Ramos (cell line): Measurements from ENCODE around the gene CHEK1.

Experiments used
- in situ Hi-C: fragments of 300-500 bp; cut with MboI; formaldehyde crosslinking; loops from one replicate; pipeline ENCODE4 v1.14.3; 2022; ENCODE audit warnings: low sequenced_read_pairs; ENCODE audit not compliant: unreplicated experiment

Gene CHEK1

DNA sequence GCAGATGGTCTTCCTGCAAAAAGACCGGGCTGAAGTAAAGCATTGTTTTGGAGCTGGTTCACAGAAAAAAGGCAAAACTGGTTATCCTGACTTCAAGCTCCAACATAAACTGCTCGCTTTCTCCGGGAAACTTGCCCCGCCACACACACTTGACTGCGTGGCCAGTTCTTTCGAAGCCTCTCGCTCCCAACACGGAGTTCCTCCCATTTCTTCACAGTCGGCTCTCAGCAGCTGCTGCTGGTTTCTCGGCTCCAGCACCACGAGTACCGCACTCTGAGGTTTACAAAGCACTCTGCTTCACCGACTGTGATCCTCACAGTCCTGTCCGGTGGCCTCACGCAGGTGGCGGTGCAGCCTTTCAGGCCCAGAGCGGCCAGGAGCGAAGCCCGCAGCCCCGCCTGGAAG is 264 bp downstream of the CHEK1 start:
- in situ Hi-C loops = loop anchor here (25.0 kb wide), 1 partner anchor 262 kb away; the partner anchor contains the start of gene HYLS1

DNA sequence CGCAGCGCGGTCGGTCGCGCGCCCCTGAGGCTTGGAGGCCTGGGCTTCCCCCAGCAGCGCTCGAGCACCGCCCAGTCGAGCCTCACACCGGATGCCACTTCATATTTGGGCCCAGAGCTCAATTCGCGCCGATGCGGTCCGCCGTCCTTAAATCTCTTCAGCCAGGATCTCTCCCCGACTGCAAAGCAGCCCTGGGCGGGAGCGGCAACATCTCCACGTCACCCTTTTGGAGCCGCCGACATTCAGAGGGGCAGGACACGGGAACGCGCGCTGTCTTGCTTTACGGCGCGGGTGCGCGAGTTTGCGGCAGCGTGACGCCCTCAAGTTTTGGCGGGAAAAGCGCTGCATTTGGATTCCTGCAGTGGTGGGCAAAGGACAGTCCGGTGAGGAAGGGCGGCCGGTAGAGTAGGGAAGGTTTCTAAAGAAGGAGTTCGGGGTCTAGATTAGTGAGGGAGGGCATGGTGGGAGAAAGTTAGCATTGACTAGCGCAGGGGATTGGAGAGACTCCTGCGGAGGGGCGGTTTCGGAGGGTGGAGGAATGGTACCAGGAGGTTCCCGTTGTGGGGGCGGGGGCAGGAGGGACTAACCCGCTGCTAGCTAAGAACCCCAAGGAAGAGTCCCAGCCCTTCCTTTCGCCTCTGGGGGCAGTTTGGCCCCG is 796 bp downstream of the CHEK1 start:
- in situ Hi-C loops = loop anchor here (25.0 kb wide), 1 partner anchor 262 kb away; the partner anchor contains the start of gene HYLS1

DNA sequence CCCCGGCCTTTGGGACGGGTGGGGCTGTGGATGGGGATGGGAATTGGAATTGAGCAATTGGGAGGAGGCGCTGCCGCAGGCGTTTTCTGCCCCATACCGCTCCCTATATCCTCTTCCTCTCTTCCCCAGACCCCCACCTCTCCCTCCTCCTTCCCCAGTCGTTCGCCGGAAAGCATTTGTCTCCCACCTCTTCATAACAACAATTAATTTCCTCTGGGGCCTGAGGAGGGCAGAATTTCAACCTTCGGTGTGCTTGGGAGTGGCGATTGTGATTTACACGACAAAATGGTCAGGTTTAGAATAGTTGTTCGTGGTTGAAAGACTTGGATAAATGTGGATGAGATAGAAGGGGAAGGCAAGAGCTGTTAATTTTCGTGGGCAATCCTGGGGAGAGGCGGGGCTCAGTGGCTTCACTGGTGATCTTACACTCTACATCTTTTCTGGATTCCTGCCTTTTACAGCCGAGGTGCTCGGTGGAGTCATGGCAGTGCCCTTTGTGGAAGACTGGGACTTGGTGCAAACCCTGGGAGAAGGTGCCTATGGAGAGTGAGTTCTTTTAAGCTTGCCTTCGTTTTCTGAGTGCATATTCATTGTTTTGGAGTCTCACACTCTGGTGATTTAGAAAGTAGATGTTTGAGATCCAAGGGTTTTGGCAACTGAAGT is 1.5 kb downstream of the CHEK1 start:
- in situ Hi-C loops = loop anchor here (25.0 kb wide), 1 partner anchor 261 kb away; the partner anchor contains the start of gene HYLS1

DNA sequence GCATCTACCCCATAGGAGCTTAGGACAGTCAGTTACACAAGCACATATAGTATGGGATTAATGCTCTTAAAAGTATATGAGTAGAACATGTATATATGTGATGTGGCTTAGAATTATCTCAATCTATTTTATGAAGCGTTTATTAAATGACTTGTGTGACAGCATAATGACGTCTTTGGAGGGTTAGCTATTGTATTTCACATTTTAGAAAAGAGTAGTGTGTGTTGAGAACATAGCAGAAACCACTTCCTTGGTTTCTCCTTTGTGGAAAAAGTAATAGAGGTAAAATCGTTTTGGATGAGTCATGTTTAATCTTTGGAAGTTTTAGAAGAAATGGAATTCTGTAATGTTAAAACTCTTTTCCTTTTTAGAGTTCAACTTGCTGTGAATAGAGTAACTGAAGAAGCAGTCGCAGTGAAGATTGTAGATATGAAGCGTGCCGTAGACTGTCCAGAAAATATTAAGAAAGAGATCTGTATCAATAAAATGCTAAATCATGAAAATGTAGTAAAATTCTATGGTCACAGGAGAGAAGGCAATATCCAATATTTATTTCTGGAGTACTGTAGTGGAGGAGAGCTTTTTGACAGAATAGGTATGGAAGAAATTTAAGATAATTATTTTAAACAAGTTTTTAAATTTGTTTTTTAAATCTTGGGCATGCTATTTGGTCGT is 2.4 kb downstream of the CHEK1 start:
- in situ Hi-C loops = loop anchor here (25.0 kb wide), 1 partner anchor 260 kb away; the partner anchor contains the start of gene HYLS1

DNA sequence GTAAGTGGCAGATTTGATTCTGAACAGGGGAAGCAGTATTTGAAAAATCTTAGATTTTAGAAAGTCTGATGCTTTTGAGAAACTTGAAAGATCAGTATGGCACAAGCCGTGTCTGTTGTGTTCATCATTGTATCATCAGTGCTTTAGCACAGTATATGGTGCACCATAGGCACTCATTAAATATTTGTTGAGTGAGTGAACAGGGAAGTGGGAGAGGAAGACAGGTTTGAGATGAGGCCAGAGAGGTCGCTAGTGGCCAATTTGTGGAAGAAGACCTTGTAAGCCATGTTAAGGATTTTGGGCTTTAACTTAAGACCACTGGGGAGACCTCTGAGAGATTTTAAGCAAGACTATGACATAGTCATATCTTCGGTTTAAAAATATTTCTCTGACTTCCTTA is 12.9 kb downstream of the CHEK1 start:
- in situ Hi-C loops = loop anchor here (25.0 kb wide), 1 partner anchor 249 kb away; the partner anchor contains the start of gene HYLS1

DNA sequence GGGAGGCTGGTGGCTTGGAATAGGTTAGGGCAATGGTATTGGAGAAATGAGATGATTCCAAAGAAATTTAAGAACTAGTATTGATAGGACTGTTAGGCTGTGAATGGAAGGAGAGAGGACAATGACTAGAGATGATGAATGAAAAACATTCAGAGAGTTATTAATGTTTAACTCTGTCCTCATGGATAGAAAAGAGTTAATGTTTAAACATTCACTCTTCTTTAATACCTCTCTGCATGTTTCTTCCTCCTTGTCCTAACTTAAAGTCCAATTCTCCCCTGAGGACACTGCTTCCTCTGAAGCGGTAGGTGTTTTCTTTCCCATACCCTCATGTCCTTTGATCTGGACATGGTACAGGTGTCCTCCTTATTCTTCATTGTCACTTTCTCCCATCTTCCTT is 13.4 kb downstream of the CHEK1 start:
- in situ Hi-C loops = loop anchor here (25.0 kb wide), 1 partner anchor 249 kb away; the partner anchor contains the start of gene HYLS1

DNA sequence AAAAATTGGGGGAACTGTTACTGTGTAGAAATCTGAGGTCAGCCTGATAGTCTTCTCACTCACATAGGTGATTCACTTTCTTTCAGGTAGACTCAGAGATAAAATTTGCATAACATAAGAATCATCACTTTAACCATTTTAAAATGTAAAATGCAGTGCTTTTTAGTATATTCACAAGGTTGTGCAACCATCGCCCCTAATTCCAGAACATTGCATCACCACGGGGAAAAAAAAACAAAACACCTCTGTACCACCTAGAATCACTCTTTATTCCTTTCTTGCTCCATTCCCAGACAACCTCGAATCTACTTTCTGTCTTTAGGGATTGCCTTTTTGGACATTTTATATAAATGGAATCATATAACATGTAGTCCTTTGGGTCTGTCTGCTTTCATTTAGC is 20.9 kb downstream of the CHEK1 start:
- in situ Hi-C loops = loop anchor here (25.0 kb wide), 1 partner anchor 241 kb away; the partner anchor contains the start of gene HYLS1

DNA sequence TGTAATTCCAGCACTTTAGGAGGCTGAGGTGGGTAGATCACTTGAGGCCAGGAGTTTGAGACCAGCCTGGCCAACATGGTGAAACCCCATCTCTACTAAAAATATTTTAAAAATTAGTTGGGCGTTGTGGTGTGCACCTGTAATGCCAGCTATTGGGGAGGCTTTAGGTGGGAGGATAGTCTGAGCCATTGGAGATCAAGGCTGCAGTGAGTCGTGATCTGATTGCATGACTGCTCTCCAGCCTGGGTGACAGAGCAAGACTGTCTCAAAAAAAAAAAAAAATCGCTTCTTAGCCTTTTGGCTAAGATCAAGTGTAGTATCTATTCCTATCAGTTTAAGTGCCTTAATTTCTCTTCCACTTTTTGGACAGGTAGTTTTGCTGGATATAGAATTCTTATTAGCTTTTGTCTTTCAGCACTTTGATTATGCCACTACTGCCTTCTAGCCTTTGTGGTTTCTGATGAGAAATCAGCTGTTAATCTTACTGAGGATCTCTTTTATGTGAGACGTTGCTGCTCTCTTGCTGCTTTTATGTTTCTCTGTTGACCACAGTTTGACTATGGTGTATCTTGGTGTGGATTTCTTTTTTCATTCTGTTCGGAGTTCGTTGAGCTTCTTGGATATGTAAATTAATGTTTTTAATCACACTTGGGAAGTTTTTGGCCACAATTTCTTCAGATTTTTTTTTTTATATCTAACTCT is 24.7 kb downstream of the CHEK1 start:
- in situ Hi-C loops = loop anchor here (25.0 kb wide), 1 partner anchor 238 kb away; the partner anchor contains the start of gene HYLS1

DNA sequence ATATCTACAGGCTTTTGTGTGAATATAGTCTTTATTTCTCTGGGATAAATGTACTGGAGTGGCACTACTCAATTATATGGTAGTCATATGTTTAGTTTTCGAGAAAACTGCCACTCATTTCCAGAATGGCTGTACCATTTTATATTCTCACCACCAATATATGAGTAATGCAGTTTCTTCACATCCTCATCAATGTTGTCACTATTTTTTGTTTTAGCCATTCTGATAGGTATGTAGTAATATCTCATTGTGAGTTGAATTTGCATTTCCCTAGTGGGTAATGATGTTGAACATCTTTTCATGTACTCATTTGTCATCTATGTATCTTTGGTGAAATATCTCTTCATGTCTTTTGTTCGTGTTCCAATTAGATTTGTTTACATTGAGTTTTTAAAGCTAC is 37.7 kb downstream of the CHEK1 start:
- in situ Hi-C loops = no loop called here

DNA sequence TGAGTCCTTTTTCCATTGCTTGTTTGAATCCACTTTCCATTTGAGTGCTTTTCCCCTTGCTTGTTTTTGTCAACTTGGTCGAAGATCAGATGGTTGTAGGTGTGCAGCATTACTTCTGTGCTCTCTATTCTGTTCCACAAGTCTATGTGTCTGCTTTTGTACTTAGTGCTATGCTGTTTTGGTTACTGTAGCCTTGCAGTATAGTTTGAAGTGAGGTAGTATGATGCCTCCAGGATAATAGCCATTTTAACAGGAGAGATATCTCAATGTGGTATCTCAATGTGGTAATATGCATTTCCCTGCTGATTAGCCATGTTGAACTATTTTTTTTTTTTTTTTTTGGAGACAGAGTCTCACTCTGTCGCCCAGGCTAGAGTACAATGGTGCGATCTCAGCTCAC is 38.9 kb downstream of the CHEK1 start:
- in situ Hi-C loops = no loop called here

DNA sequence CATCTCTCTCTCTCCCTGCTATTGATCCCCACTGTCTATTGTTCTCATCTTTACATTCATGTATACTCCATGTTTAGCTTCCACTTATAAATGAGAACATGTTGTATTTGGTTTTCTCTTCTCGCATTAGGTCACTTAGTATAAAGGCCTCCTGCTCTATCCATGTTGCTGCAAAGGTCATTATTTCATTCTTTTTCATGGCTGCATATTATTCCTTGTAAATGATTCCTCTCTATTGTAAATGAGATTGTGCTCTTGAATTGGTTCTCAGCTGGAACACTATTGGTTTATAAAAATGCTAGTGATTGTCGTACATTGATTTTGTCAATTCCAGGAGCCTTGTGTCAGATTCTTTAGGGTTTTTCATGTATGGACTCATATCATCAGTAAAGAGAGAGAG is 42.2 kb downstream of the CHEK1 start:
- in situ Hi-C loops = no loop called here

DNA sequence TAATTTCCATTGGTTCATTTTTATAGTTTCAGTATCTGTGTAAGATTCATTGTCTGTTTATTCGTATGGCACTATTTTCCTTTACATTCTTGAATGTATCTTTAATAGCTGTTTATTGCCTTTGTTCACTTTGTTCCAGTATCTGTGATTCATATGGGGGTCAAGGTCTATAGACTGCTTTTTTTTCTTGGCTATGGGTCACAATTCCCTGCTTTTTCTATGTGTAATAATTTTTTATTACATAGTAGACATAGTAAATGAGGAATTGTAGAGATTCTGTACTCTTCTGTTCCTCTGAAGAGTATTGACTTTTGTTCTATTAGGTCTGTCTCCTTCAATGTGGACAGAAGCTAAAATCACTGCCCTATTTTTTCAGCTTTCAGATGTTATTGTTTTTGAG is 45.2 kb downstream of the CHEK1 start:
- in situ Hi-C loops = no loop called here

DNA sequence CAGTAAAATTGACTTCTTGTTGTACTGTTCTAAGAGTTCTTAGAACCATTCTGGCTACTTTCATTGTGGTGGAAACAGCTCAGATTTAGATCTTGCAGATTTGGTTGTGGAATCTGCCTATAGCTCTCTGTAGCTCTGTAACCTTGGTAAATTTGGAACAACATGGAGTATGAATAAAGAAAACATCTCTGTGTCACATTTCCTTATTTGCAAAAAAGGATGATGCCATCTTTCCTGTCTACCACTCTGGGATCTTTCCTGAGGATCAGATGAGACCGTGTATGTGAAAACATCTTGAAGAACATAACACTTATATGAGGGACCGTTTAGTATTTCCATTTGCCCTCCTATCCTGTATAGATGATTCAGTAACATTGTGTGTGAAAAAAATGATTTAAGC is 46.6 kb downstream of the CHEK1 start:
- in situ Hi-C loops = no loop called here

DNA sequence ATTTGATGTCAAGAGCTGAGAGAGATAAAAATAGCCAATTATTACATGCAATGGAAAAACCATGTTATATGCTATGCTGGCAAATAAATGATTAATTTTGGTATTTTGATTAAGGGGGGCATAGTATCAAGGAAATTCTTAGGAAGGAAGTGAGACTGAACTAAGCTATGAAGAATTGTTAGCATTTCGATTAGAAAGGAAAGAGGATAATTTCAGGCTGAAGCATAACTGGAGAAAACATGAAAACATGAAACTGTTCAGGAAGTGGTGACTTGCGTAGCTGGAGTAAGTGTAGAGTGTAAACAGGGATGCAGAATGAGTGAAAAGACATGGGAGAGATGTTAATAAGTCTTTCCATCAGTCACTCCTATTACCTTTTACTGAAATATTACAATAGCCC is 49.2 kb downstream of the CHEK1 start:
- in situ Hi-C loops = no loop called here

DNA sequence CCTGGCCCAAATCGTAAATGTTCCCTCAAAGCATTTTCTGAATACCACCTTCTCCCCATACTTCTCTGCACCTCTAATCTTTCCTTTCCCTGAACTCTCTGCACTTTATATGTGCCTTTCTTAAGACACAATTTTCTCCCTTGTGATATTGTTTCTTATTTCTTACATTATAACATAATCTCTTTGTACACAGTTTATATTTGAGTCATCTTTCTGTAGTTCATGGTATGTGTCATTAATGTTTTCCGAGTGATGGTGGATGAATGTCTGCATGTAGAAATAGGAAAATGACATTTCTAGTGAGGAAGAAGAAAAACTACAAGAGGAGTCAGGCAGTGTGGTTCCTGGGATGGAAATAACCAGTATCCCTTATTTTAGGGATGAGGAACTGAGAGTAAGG is 50.2 kb downstream of the CHEK1 start:
- in situ Hi-C loops = no loop called here

DNA sequence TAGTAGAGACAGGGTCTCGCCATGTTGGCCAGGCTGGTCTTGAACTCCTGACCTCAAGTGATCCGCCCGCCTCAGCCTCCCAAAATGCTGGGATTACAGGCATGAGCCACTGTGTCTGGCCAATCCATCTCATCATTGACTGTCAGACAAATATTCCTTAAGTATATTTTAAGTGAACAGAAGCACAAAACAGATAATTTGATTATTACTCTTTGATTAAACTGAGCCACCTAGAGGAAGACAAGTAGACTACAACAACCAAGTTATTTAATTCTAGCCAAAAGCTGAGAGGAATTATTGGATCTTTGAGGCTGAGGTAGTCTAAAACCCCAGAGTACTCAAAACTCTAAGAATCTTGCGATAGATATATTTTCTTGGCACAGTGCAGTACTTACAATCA is 54.4 kb downstream of the CHEK1 start:
- in situ Hi-C loops = no loop called here

DNA sequence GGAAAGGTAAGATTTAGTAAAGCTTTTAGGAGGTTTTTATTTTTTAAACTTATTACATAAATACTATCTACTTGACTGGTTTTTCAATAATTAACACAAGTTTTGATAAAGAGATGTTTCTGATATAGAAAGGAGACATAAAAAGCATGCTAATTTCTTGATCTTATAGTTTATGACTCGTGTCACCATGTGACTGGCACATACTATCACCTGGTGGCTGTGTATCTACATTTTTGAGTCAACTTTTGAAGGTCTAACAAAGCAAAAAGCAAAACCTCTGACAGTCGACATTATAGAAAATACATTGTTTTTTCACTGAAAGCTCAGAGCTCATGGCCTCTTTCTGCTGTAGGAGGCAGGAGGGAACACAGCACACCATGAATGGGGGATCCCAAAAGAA is 54.9 kb downstream of the CHEK1 start:
- in situ Hi-C loops = no loop called here

DNA sequence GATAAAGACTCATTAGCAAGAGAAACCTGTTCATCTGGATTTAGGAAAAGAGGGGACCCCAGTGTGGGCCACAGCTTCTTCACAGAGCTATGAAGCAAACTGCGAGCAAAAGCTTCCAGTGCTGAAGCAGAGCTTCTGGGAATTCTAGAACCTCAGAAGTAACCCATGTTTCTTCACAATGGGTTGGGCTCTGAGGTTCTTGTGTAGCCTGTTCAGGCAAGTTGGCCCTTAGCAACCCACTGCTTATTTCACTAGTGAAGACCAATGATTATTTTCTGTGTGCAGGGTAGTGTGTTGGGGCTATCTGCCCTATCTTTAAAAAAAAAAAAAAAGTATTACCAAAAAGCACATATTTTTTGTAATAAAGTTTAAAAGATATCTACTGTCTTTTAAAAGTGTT is 55.8 kb downstream of the CHEK1 start, which contains the start of gene ACRV1:
Gene ACRV1, minus strand, starts transcription at position 101 of the 400 bp plus-strand sequence. Its CDS starts 67 bp downstream, at position 34.
- in situ Hi-C loops = no loop called here

DNA sequence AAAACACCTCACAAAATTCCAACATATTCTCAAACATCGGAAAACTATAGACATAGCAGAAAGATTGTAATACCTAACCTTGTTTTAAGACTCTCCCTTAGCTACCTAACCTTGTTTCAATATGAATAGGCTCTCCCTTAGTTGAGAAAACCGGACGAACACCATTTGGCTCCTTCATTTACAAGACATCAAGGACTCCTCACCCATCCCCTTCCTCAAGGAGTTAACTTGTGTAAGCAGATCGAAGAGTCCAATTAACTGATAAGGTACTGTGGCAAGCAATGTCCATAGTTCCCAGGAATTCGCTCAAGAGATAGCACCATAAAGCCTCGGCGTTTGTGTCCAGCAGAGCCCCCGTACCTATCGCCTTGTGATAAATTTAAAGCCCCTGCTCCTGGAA is 60.3 kb downstream of the CHEK1 start:
- in situ Hi-C loops = no loop called here

DNA sequence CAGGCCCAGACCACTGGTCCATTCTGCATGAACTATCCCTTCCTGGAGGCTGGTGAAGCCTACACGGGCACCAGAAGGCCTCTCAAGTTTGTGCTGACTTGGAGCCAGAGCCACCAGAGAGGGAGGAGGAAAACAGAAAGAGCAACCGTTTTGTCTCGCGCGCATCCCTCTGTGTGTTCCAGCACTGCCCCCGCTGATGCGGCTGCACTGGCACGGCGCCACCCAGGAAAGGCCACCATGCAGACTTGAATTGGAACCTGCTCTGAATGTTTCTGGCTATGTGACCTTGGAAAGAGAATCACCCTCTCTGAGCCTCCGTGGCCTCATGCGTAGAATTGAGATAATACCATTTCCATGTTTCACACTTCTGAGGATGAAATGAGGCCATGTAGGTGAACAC is 63.1 kb downstream of the CHEK1 start:
- in situ Hi-C loops = no loop called here
